CD4-positive, alpha-beta T cell treated with Interleukin-10 for 1 hour (primary cell): ENCODE measurements around the gene FAF1.
A peak's percentile ranks its signal among the peaks of the same experiment; 100 is the strongest.
"Not testable (repeated sequence)": the region's sequence is repeated elsewhere in the genome, so short reads cannot be mapped to it uniquely, and the experiment has no call there.

ENCODE experiments used
- DNase-seq: peaks from one replicate; pipeline ENCODE4 v3.0.0-alpha.2; 2020

FAF1 gene

GRCh38 chr1:50833216-50833615 is 126.9 kb downstream of the FAF1 start:
- DNase-seq, result no peak

DNA sequence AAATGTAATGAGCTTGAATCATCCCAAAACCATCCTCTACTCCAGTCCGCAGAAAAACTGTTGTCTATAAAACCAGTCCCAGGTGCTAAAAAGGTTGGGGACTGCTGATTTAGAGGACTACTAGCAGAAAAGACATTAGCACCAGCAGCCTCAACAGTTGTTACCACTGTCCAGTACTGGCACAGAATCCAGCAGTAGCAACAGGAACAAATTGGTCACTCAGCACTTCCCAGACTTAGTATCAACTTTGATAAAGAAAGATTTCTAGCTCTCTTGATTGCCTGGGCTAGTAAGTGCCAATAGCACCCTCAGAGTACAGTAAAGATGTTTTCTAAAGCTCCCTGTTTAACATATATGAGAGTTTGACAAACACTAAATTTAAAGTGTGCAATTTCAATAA is 127.9 kb downstream of the FAF1 start:
- DNase-seq, result no peak

DNA sequence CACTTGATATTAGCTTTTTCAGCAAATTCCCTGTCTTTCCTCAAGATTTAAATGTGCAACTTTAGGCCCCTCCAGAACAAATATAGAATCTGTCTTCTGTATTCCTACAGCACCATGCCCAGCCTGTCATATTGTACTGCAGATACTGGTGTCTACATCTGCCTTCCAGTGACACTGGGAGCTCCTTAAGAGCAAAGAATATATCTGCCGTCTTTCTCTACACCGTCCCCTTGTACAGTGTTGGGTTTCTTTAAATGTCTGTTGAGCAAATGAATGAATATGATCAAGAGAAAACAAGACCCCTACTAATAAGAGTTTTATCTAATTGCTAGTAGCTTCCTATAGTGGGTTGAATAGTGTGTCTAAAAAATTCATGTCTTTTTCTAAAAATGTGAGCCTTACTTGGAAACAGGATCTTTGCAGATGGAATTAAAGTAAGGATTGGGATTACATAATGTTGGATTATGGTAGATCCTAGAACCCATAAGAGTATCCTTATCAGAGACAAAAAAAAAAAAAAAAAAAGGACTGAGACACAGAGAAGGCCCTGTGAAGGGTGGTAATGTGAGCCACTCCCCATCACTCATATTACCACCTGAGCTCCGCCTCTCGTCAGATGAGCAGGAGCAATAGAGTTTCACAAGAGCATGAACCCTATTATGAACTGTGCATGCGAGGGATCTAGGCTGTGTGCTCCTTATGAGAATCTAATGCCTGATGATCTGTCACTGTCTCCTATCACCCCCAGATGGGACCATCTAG is 128.6 kb downstream of the FAF1 start:
- no peak for DNase-seq

DNA sequence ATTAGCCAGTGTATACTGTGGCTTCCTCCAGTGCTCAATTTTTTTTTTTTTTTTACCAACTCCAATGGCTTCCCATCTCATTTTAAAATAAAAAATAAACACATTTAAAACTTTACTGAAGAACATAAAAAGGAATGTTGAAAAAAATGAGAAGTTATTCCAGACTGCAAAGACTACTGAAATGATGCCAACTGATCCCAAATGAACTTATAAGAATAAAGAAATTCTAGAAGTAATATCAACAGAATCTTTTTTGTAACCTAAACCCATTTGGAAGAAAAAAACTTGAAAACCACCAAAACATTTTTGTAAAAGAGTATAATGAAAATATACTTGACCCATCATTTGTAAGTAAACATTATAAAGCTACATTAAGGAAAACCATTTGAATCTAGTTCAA is 129.4 kb downstream of the FAF1 start:
- DNase-seq, result no peak

GRCh38 chr1:50829014-50829958 is 130.8 kb downstream of the FAF1 start:
- no peak for DNase-seq

DNA sequence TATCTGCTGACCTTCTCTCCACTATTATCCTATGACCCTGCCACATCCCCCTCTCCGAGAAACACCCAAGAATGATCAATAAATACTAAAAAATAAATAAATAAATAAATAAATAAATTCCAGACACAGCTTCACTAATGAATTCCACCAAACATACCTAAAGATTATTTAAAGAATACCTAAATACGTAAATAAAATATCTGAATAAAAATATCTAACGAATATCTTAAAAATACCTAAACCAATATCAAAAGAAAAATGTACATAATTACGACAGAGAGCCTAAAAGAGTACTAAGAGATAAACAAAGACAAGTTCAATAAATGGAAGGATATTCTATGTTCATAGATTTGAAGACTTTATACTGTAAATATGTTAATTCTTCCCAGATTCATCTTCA is 132.5 kb downstream of the FAF1 start:
- no peak for DNase-seq

DNA sequence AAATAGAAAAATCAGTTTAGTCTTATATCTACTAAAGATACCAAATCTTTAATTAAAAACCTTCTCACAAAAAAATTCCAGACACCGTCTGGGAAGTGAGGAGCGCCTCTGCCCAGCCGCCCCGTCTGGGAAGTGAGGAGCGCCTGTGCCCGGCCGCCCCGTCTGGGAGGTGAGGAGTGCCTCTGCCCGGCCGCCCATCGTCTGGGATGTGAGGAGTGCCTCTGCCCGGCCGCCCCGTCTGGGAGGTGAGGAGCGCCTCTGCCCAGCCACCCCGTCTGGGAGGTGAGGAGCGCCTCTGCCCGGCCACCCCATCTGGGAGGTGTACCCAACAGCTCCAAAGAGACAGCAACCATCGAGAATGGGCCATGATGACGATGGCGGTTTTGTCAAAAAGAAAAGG is 133.3 kb downstream of the FAF1 start:
- DNase-seq, result not testable (repeated sequence)

GRCh38 chr1:50822035-50822776 is 137.9 kb downstream of the FAF1 start:
- no peak for DNase-seq

DNA sequence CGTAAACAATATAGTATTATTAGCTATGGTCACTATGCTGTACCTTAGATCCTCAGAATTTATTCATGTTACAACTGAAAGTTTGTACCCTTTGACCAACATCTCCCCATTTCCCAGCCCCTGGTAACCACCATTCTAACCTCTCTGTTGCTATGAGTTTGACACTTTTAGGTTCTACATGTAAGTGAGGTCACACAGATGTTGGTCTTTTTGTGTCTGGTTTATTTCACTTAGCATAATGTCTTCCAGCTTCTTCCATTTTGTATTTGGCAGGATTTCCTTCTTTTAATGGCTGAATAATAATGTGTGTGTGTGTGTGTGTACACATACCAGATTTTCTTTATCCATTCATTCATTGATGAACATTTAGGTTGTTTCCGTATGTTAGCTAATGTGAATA is 139.5 kb downstream of the FAF1 start:
- DNase-seq, result no peak

- no peak for DNase-seq
Observed at GRCh38 chr1:50812346-50812745, 147.7 kb downstream of the FAF1 start.

GRCh38 chr1:50808296-50808695 is 151.8 kb downstream of the FAF1 start:
- DNase-seq, result no peak

DNA sequence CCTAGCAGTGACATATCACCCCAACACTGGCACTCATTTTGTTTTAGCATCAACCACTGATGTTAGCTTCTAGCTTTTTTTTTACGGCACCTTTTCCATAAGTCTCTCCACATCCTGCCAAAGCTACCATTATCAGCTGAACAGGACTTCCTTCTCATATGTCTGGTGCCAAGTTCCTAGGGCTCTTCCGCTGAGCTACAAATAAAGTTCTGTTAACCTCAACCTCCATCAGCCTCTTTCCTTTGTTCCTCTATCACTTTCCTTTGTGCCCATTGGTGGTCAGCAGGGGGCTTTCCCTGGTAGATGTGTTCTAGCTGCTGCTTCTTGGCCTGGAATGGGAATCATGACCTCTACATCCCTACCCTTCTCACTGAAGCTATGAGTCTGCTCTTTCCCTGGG is 163.8 kb downstream of the FAF1 start:
- DNase-seq, result no peak

- DNase-seq, result no peak
Observed at GRCh38 chr1:50793521-50793920, 166.5 kb downstream of the FAF1 start.

DNA sequence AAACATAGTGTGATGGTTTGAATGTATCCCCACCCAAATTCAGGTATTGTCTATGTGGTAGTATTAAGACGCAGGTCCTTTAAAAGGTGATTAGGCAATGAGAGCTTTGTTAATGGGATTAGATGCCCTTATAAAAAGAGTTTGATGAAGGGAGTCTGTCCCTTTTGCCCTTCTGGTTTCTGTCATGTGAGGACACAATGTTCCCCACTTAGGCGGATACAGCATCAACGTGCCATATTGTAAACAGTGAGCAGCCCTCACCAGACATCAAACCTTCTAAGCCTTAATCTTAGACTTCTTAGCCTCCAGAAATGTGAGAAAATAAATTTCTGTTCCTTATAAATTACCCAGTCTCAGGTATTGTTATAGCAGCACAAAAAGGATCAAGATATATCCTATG is 172.8 kb downstream of the FAF1 start:
- DNase-seq, result no peak

- DNase-seq, result no peak
Observed at GRCh38 chr1:50783286-50783685, 176.8 kb downstream of the FAF1 start.

DNA sequence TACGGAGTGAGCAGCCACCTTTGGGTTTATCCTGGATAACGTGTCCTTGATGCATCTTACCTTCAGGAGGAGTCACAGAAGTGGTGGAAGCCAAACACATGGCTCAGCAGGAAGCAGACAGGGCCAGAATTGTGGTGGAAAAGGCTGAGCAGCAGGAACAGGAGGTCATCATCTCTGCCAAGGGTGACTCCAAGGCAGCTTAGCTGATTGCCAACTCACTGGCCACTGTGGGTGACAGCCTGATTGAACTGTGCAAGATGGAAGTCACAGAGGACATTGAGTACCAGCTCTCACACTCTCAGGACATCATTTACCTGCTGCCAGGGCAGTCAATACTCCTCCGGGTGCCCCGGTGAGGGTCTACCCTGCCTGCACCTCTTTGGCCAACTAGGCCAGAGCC is 179.3 kb downstream of the FAF1 start:
- no peak for DNase-seq

DNA sequence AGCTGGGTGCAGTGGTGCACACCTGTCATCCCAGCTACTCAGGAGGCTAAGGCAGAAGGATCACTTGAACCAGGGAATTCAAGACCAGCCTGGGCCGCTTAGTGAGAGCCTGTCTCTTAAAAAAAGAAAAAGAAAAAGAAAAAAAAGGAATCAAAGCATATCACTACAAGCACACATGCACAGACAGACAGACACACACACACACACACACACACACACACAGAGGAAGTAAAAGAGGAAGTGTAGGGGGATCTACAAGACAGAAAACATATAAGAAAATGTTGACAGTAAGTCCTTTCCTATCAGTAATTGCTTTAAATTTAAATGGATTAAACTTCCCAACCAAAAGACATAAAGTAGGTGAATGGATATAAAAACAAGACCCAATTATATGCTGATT is 180.3 kb downstream of the FAF1 start:
- DNase-seq, result peak; percentile 9

- DNase-seq, result no peak
Observed at GRCh38 chr1:50775740-50776139, 184.3 kb downstream of the FAF1 start.

DNA sequence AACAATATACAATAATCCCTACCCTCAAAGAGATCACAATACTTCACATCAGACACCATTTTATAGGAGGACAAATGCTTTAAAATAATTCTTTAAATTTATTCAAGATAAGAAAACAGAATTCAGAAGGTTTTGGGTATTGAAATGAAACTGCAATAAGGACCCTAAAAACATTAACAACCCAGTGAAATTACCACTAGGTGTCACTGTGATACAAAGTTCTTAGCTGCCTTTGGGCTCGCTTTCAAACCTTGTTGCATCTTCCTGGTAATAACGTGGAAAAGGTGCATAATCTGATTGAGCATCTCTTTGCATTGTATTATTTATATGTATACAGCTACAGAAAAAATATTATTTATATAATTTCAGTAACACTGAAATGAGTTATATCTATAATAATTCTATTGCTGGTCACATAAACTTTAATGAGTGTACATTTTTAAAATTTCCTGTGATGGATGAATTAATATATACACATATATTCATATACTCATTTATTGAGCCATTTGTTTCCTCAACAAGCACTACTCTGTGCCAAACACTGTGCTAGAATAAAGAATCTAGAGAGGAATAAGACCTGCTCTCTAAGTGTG is 185.2 kb downstream of the FAF1 start:
- peak; percentile 48 for DNase-seq

DNA sequence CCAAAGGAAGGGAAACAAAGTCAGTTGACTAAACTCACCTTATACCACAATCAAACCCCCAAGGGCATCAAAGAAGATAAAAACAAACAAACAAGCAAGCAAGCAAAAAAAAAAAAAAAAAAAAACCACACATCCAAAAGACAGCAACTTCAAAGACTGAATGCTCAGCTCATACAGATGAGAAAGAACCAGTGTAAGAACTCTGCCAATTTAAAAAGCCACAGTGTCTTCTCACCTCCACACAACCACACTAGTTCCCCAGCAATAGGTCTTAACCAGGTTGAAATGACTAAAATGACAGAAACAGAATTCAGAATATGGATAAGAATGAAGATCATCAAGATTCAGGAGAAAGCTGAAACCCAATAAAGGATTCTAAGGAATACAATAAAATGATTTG is 193.4 kb downstream of the FAF1 start:
- DNase-seq, result no peak

DNA sequence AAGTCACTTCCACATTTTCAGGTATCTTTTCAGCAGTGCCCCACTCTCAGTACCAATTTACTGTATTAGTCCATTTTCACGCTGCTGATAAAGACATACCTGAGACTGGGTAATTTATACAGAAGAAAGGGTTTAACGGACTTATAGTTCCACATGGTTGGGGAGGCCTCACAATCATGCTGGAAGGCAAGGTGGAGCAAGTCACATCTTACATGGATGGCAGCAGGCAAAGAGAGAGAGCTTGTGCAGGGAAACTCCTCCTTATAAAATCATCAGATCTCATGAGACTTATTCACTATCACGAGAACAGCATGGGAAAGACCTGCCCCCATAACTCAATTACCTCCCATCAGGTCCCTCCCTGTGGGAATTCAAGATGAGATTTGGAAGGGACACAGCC is 203.5 kb downstream of the FAF1 start:
- not testable (repeated sequence) for DNase-seq

DNA sequence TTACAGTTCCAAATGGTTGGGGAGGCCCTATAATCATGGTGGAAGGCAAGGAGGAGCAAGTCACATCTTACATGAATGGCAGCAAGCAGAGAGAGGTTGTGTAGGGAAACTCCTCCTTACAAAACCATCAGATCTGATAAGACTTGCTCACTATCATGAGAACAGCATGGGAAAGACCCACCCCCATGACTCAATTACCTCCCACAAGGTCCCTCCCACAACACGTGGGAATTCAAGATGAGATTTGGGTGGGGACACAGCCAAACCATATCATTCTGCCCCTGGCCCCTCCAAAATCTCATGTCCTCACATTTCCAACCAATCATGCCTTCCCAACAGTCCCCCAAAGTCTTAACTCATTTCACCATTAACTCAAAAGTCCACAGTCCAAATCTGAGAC is 205.3 kb downstream of the FAF1 start:
- DNase-seq, result not testable (repeated sequence)

GRCh38 chr1:50750021-50750619 is 209.9 kb downstream of the FAF1 start:
- DNase-seq, result no peak
